ENCODE results near the gene NRROS.

DNA sequence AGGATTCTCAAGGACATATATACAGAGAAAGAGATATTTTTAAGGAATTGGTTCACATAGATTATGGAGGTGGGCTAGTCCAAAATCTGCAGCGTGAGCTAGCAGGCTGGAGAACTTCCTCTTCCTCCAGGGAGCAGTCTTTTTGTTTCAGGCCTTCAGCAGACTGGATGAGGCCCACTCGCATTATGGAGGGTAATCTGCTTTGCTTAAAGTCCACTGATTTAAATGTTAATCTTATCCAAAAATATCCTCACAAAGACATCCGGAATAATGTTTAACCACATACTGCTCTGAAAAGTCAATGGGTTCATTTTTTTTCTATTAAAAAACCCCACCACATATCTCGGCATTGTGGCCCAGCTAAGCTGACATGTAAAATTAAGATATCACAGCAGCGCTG is 22.2 kb upstream of the NRROS start:
- TF ChIP-seq, protein P1, sequence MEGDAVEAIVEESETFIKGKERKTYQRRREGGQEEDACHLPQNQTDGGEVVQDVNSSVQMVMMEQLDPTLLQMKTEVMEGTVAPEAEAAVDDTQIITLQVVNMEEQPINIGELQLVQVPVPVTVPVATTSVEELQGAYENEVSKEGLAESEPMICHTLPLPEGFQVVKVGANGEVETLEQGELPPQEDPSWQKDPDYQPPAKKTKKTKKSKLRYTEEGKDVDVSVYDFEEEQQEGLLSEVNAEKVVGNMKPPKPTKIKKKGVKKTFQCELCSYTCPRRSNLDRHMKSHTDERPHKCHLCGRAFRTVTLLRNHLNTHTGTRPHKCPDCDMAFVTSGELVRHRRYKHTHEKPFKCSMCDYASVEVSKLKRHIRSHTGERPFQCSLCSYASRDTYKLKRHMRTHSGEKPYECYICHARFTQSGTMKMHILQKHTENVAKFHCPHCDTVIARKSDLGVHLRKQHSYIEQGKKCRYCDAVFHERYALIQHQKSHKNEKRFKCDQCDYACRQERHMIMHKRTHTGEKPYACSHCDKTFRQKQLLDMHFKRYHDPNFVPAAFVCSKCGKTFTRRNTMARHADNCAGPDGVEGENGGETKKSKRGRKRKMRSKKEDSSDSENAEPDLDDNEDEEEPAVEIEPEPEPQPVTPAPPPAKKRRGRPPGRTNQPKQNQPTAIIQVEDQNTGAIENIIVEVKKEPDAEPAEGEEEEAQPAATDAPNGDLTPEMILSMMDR (IDR thresholded peaks at IDR 0.05; ENCODE audit: insufficient read depth, low read length, poor library complexity, severe bottlenecking) = no peak
- no peak for TF ChIP-seq EZH2phosphoT487 (conservative IDR thresholded peaks at IDR 0.05; ENCODE audit: low read length)

Data from SU-DHL-6 (cell line).